HepG2 (cell line): Measurements from ENCODE around the gene SEMA4C. TPM values are rescaled to one million over a fixed set of nuclear protein-coding genes. Genes with fewer than 3 reads are reported as not detected.

ENCODE experiments used
- ATAC-seq: fragments of 200-7000 bp; cut with Tn5 transposase; 3 replicates; pipeline ENCODE4 v1.9.1; 2020; ENCODE audit warnings: mild to moderate bottlenecking, moderate library complexity
- BruUV-seq: library from RNA; stranded (reverse); fragments of 400-500 nt; replicated peaks from 2 replicates; lab custom pipeline; 2021; lab: Mats Ljungman, UMichigan
- CTCF ChIA-PET: fragments of 300-600 bp; formaldehyde crosslinking; extraction: SDS; loops from one replicate; lab custom pipeline; 2021; ENCODE audit warnings: low total read pairs, inconsistent platforms, low intra/inter-chr PET ratio; lab: Yijun Ruan, JAX
- POLR2A ChIA-PET: fragments of 350-600 bp; sonication (Branson Sonifier 250); formaldehyde crosslinking; loops from one replicate; lab custom pipeline; 2020; ENCODE audit warnings: antibody characterized with exemption, inconsistent platforms; lab: Yijun Ruan, JAX
- DNase-seq: peaks from one replicate; pipeline ENCODE4 v3.0.0-alpha.2; 2015; ENCODE audit warnings: low spot score
- FAIRE-seq: peaks from 3 replicates; lab custom pipeline; 2011; peaks lifted over from hg19 to GRCh38; lab: Jason Lieb, UNC
- H2AFZ ChIP-seq: one replicate; pipeline ENCODE4 v1.6.1; 2011; ENCODE audit warnings: low read length, inconsistent platforms
- H3K27ac ChIP-seq: fragments of 300-600 bp; 3 replicates; pipeline ENCODE4 v1.8.0; 2011; ENCODE audit warnings: mixed run types, mild to moderate bottlenecking, mixed read lengths, low read length, inconsistent platforms; ENCODE audit not compliant: insufficient read depth; ENCODE audit errors: extremely low read length
- H3K27me3 ChIP-seq, 2 experiments: fragments of 200-600 bp in 1 of 2; 2 replicates in 1 of 2; 3 replicates in 1 of 2; pipeline versions ENCODE4 v1.6.0 to v1.8.0; 2011; ENCODE audit warnings: low read length in 2 of 2, mild to moderate bottlenecking in 2 of 2, moderate library complexity in 2 of 2, inconsistent platforms in 1 of 2; ENCODE audit not compliant: insufficient read depth in 2 of 2, control insufficient read depth in 1 of 2
- H3K36me3 ChIP-seq, 2 experiments: fragments of 200-600 bp in 1 of 2; replicated peaks in 1 of 2; 2 replicates in 1 of 2; 3 replicates in 1 of 2; pipeline versions ENCODE4 v1.5.1 to v1.8.0; 2011; ENCODE audit warnings: low read length in 2 of 2, inconsistent platforms in 1 of 2; ENCODE audit not compliant: insufficient read depth in 2 of 2, control insufficient read depth in 1 of 2
- H3K4me1 ChIP-seq: 2 replicates; pipeline ENCODE4 v1.5.1; 2012; ENCODE audit warnings: low read length, inconsistent platforms; ENCODE audit not compliant: insufficient read depth
- H3K4me2 ChIP-seq: 2 replicates; pipeline ENCODE4 v1.6.0; 2011; ENCODE audit warnings: low read depth, low read length, inconsistent platforms
- H3K4me3 ChIP-seq, 3 experiments: fragments of 200-600 bp in 1 of 3; sonication (generic), shearing (Covaris generic) in 1 of 3; replicated peaks in 1 of 3; 2 replicates each; pipeline ENCODE4 v1.5.1; 2011 to 2016; ENCODE audit warnings: low read length in 3 of 3, inconsistent platforms in 2 of 3, low read depth in 2 of 3, mild to moderate bottlenecking in 2 of 3, control low read depth in 1 of 3, mixed read lengths in 1 of 3; ENCODE audit not compliant: insufficient read depth in 1 of 3
- H3K79me2 ChIP-seq: one replicate; pipeline ENCODE4 v1.6.1; 2011; ENCODE audit warnings: low read length, inconsistent platforms; ENCODE audit not compliant: insufficient read depth
- H3K9ac ChIP-seq: 2 replicates; pipeline ENCODE4 v1.6.0; 2011; ENCODE audit warnings: mild to moderate bottlenecking, low read depth, low read length, inconsistent platforms; ENCODE audit not compliant: insufficient read depth
- H3K9me3 ChIP-seq: 2 replicates; pipeline ENCODE4 v1.5.1; 2012; ENCODE audit warnings: mild to moderate bottlenecking, low read length
- H4K20me1 ChIP-seq: 2 replicates; pipeline ENCODE4 v1.6.0; 2011; ENCODE audit warnings: inconsistent platforms, mild to moderate bottlenecking, low read length, moderate library complexity; ENCODE audit not compliant: insufficient read depth
- AGO2 ChIP-seq: fragments of 200-400 bp; formaldehyde crosslinking; optimal IDR thresholded peaks from 2 replicates; pipeline ENCODE3; 2017; ENCODE audit warnings: mild to moderate bottlenecking, low read depth, low read length, moderate library complexity
- CENPT ChIP-seq: sonication (generic); formaldehyde crosslinking; IDR thresholded peaks from 2 replicates; pipeline ENCODE4 v1.8.0; 2022; ENCODE audit warnings: low read depth, mild to moderate bottlenecking, moderate library complexity, missing genetic modification reagents
- TOPORS ChIP-seq: sonication (generic); formaldehyde crosslinking; IDR thresholded peaks from 2 replicates; pipeline ENCODE4 v1.8.0; 2023; ENCODE audit warnings: mild to moderate bottlenecking, missing genetic modification reagents
- ZBTB20 ChIP-seq: sonication (generic); formaldehyde crosslinking; IDR thresholded peaks from 2 replicates; pipeline ENCODE4 v1.8.1; 2023; ENCODE audit warnings: missing genetic modification reagents, low read depth, mild to moderate bottlenecking, borderline replicate concordance
- ZC3H4 ChIP-seq: sonication (generic); formaldehyde crosslinking; IDR thresholded peaks from 2 replicates; pipeline ENCODE4 v1.4.0; 2020; ENCODE audit warnings: missing genetic modification reagents, borderline replicate concordance
- ZSCAN30 ChIP-seq: sonication (generic); formaldehyde crosslinking; IDR thresholded peaks from 2 replicates; pipeline ENCODE4 v1.5.0; 2020; ENCODE audit warnings: mild to moderate bottlenecking, missing genetic modification reagents
- WGBS: methylation state at CpG from one replicate; pipeline ENCODE4 v1.1.6; 2017; ENCODE audit warnings: low lambda C conversion rate; 5-methylcytosine and 5-hydroxymethylcytosine counted together
- in situ Hi-C: cut with HindIII; loops from 2 replicates; pipeline ENCODE4 v1.10.0; 2017; ENCODE audit warnings: low pct_unique_long_range_greater_than_20kb; ENCODE audit not compliant: extremely low pct_ligation_motif_present
- intact Hi-C: fragments of 100-400 bp; cut with micrococcal nuclease; formaldehyde crosslinking; loops from one replicate; pipeline ENCODE4 v1.10.0; 2022; ENCODE audit not compliant: unreplicated experiment
- polyA plus RNA-seq, 8 experiments: library from polyadenylated mRNA; depleted of rRNA in 3 of 8; stranded (reverse) in 7 of 8; unstranded in 1 of 8; fragments of >200 nt; fragmentation: Illumina TruSeq in 4 of 8; extraction: Trizol in 4 of 8; gene quantifications; 2 replicates each; pipeline versions ENCODE4 v1.2.1 to v1.2.3, GENCODE V29; 2011 to 2016; ENCODE audit warnings: low read depth in 4 of 8, missing spikeins in 1 of 8, mixed read lengths in 1 of 8; ENCODE audit not compliant: insufficient read depth in 1 of 8
- total RNA-seq, 5 experiments: library from RNA; depleted of rRNA; stranded (reverse); fragments of >200 nt; fragmentation: Illumina TruSeq; extraction: Trizol; gene quantifications; 2 replicates each; pipeline ENCODE4 v1.2.3, GENCODE V29; 2016; ENCODE audit warnings: low read depth in 1 of 5
- TF ChIP-seq, protein P1 (sequence below): sonication (generic); formaldehyde crosslinking; IDR thresholded peaks from 2 replicates; pipeline ENCODE4 v1.4.0; 2020; ENCODE audit warnings: mild to moderate bottlenecking, missing genetic modification reagents
- TF ChIP-seq, protein P2 (sequence below): sonication (generic); formaldehyde crosslinking; IDR thresholded peaks from 2 replicates; pipeline ENCODE4 v1.4.0; 2020; ENCODE audit warnings: missing genetic modification reagents
- TF ChIP-seq, protein P3 (sequence below): sonication (generic); formaldehyde crosslinking; IDR thresholded peaks from 2 replicates; pipeline ENCODE4 v1.8.0; 2023; ENCODE audit warnings: mild to moderate bottlenecking, missing genetic modification reagents
- TF ChIP-seq, protein P4 (sequence below): sonication (generic); formaldehyde crosslinking; IDR thresholded peaks from 2 replicates; pipeline ENCODE4 v1.4.0; 2020; ENCODE audit warnings: mild to moderate bottlenecking, missing genetic modification reagents, borderline replicate concordance

Gene SEMA4C
- total and polyA plus RNA-seq, 2 of the 13 experiments (the other 11 are each of a cell fraction or from before 2014, with no cell fraction given): 25.9 to 46.6 TPM

DNA sequence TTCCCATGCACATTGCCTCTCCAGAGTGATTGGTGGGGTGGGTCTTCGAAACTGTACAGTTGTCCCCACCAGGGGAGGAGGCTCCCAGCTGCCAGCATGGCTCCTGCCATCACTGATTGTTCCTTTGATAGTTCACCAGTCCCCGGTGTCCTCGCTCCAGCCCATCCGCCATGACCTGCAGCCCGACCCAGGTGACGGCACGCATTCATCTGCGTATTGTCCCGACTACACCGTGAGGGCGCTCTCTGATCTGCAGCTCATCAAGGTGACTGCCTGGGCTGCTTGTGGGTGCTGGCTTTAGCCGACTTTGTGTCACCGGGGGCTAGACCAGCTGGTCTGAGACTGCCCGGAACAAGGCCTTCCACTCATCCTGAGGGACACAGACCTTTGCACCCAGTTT lies 41.4 kb downstream of the SEMA4C start:
- Histone ChIP-seq H3K4me2 (no peak overlapping the region), H2AFZ (no peak overlapping the region), H3K36me3 (peaks cover 64 to 92% of the 10 kb centered on the region in 2 experiments), H3K4me3 (no peak overlapping the region), H4K20me1 (peaks cover 32% of the 10 kb centered on the region), H3K27me3 (no peaks in the 10 kb centered on the region), H3K79me2 (peaks cover 23% of the 10 kb centered on the region), H3K9ac (no peak overlapping the region), H3K27ac (no peak overlapping the region), H3K9me3 (no peaks in the 10 kb centered on the region), H3K4me1 (peaks cover 13% of the 10 kb centered on the region)
- 96% methylated on average over 14 of the region's 14 CpGs for WGBS
- BruUV-seq: no TSS peak
- ChIA-PET CTCF (no interaction called here), POLR2A (interaction anchor here (2.0 kb wide), 1 partner anchor 9 kb away, joined by 5 read pairs; no protein-coding TSS in a partner anchor)
- intact Hi-C loops: no loop called here
- ATAC-seq (no peak), FAIRE-seq (no peak), DNase-seq (no peak)
- in situ Hi-C loops: no loop called here
- TF ChIP-seq, protein P1, sequence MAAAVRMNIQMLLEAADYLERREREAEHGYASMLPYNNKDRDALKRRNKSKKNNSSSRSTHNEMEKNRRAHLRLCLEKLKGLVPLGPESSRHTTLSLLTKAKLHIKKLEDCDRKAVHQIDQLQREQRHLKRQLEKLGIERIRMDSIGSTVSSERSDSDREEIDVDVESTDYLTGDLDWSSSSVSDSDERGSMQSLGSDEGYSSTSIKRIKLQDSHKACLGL (CRISPR knock-in tag): 0 out of 2 replicates have a peak, but pooled peaks have one; percentile 28
- TF ChIP-seq CENPT (CRISPR knock-in tag): no peak
- TF ChIP-seq TOPORS (CRISPR knock-in tag): no peak
- TF ChIP-seq, protein P2, sequence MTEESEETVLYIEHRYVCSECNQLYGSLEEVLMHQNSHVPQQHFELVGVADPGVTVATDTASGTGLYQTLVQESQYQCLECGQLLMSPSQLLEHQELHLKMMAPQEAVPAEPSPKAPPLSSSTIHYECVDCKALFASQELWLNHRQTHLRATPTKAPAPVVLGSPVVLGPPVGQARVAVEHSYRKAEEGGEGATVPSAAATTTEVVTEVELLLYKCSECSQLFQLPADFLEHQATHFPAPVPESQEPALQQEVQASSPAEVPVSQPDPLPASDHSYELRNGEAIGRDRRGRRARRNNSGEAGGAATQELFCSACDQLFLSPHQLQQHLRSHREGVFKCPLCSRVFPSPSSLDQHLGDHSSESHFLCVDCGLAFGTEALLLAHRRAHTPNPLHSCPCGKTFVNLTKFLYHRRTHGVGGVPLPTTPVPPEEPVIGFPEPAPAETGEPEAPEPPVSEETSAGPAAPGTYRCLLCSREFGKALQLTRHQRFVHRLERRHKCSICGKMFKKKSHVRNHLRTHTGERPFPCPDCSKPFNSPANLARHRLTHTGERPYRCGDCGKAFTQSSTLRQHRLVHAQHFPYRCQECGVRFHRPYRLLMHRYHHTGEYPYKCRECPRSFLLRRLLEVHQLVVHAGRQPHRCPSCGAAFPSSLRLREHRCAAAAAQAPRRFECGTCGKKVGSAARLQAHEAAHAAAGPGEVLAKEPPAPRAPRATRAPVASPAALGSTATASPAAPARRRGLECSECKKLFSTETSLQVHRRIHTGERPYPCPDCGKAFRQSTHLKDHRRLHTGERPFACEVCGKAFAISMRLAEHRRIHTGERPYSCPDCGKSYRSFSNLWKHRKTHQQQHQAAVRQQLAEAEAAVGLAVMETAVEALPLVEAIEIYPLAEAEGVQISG: 0 out of 2 replicates have a peak, but pooled peaks have one; percentile 5
- no peak for TF ChIP-seq ZBTB20 (CRISPR knock-in tag)
- TF ChIP-seq, protein P3, sequence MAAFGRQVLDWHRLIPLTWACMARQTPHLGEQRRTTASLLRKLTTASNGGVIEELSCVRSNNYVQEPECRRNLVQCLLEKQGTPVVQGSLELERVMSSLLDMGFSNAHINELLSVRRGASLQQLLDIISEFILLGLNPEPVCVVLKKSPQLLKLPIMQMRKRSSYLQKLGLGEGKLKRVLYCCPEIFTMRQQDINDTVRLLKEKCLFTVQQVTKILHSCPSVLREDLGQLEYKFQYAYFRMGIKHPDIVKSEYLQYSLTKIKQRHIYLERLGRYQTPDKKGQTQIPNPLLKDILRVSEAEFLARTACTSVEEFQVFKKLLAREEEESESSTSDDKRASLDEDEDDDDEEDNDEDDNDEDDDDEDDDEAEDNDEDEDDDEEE: no peak
- TF ChIP-seq AGO2: peak; percentile 85
- TF ChIP-seq ZC3H4: no peak
- TF ChIP-seq ZSCAN30 (CRISPR knock-in tag): no peak
- TF ChIP-seq, protein P4, sequence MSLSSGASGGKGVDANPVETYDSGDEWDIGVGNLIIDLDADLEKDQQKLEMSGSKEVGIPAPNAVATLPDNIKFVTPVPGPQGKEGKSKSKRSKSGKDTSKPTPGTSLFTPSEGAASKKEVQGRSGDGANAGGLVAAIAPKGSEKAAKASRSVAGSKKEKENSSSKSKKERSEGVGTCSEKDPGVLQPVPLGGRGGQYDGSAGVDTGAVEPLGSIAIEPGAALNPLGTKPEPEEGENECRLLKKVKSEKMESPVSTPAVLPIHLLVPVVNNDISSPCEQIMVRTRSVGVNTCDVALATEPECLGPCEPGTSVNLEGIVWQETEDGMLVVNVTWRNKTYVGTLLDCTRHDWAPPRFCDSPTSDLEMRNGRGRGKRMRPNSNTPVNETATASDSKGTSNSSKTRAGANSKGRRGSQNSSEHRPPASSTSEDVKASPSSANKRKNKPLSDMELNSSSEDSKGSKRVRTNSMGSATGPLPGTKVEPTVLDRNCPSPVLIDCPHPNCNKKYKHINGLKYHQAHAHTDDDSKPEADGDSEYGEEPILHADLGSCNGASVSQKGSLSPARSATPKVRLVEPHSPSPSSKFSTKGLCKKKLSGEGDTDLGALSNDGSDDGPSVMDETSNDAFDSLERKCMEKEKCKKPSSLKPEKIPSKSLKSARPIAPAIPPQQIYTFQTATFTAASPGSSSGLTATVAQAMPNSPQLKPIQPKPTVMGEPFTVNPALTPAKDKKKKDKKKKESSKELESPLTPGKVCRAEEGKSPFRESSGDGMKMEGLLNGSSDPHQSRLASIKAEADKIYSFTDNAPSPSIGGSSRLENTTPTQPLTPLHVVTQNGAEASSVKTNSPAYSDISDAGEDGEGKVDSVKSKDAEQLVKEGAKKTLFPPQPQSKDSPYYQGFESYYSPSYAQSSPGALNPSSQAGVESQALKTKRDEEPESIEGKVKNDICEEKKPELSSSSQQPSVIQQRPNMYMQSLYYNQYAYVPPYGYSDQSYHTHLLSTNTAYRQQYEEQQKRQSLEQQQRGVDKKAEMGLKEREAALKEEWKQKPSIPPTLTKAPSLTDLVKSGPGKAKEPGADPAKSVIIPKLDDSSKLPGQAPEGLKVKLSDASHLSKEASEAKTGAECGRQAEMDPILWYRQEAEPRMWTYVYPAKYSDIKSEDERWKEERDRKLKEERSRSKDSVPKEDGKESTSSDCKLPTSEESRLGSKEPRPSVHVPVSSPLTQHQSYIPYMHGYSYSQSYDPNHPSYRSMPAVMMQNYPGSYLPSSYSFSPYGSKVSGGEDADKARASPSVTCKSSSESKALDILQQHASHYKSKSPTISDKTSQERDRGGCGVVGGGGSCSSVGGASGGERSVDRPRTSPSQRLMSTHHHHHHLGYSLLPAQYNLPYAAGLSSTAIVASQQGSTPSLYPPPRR: no peak
